Measurements from ENCODE around the gene GLO1.

Gene GLO1

DNA sequence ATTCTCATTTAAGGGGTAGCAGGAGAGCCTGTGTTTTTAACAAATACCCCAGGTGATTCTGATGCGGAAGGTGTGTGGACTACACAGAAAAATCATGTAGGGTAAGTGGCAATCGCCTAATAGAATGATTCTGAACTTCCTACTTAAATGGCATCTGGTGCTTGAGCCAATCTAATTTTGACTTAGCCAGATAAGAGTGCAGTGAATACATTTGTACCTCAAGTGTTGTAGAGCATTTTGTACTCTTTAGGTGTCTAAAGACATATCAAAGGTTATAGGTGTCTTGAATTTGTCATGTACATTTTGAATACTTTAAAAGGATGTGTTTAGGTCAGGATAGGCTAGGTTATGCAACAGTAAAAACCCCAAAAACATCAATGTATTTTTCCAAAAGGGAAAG, 53.2 kb downstream of the GLO1 start:
- DNase-seq (ENCODE audit: insufficient read length, low spot score) (no peak), FAIRE-seq (no peak)
- TF ChIP-seq, protein P1, sequence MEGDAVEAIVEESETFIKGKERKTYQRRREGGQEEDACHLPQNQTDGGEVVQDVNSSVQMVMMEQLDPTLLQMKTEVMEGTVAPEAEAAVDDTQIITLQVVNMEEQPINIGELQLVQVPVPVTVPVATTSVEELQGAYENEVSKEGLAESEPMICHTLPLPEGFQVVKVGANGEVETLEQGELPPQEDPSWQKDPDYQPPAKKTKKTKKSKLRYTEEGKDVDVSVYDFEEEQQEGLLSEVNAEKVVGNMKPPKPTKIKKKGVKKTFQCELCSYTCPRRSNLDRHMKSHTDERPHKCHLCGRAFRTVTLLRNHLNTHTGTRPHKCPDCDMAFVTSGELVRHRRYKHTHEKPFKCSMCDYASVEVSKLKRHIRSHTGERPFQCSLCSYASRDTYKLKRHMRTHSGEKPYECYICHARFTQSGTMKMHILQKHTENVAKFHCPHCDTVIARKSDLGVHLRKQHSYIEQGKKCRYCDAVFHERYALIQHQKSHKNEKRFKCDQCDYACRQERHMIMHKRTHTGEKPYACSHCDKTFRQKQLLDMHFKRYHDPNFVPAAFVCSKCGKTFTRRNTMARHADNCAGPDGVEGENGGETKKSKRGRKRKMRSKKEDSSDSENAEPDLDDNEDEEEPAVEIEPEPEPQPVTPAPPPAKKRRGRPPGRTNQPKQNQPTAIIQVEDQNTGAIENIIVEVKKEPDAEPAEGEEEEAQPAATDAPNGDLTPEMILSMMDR (IDR thresholded peaks at IDR 0.05; ENCODE audit: insufficient read depth, missing control alignments), result no peak

DNA sequence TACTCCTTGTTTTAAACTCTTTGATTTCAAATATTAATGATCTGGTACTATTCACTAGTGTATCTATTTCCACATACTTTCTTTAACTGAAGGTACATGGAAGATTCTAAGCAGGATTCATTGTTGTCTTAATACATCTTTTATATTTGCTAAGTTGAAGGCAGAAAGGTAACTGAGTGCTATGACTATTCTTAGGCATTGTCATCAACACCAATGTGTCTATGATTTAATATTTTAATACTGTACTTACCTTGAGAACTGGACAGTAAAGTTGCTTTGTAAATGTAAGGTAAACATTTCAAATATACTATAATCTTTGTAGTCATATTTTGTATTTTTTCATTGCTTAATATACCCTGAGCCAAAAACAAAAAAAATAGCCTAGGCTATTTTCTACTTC, 54.3 kb downstream of the GLO1 start:
- DNase-seq (ENCODE audit: insufficient read length, low spot score) (no peak), FAIRE-seq (no peak)
- TF ChIP-seq, protein P1 (IDR thresholded peaks at IDR 0.05; ENCODE audit: insufficient read depth, missing control alignments), result no peak

DNA sequence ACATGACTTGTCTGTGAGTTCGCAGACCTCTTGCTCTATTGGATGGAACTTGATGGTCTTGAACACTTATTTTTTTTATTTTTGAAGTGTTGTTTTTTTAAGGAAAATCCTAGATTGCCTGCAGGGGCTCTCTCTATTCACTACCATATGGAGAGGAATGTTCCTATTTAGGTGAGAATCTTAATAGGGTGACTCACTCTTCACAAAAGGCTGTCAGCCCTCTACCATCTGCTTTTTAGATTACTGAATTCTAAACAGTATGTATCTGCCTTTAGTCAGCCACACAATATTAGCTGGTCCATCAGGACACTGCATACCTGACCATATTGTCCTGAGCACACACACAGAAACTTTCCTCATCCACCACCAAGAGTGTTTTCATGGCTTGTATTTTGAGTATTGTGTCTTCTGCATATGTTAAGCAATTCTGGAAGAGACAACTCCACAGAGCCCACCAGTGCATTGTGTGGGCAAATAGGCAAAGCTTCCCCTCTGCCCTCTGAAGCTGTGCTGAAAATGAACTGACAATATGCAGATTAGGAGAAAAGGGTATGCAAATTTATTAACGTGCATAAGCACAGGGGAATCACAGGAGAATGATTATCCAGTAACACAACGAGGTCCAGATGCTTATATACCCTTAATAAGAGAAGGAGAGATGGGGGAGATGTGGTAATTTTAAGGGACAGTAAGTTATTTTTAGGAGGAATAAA, 56.6 kb downstream of the GLO1 start:
- DNase-seq (ENCODE audit: insufficient read length, low spot score), result no peak
- TF ChIP-seq, protein P1 (IDR thresholded peaks at IDR 0.05; ENCODE audit: insufficient read depth, missing control alignments), result no peak
- no peak for FAIRE-seq

DNA sequence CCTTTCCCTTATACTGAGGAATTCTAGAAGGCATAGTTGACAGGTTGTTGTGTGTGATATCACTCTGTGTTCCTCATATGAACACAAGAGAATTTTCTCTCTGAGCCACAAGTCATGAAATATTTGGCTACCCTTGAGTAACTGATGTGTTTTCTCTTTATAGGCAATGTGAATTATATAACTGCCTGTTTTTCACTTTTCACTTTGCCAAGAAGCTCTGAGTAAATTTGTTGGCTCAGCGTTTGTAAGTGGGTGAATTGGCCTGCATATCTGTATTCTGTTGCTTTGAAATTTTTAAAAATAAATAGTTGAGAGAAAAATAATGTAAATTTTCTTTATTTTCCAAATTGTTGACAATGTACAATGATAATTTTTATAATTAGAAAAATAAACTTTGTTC, 58.0 kb downstream of the GLO1 start:
- no peak for FAIRE-seq
- no peak for DNase-seq (ENCODE audit: insufficient read length, low spot score)
- TF ChIP-seq, protein P1 (IDR thresholded peaks at IDR 0.05; ENCODE audit: insufficient read depth, missing control alignments), result no peak

DNA sequence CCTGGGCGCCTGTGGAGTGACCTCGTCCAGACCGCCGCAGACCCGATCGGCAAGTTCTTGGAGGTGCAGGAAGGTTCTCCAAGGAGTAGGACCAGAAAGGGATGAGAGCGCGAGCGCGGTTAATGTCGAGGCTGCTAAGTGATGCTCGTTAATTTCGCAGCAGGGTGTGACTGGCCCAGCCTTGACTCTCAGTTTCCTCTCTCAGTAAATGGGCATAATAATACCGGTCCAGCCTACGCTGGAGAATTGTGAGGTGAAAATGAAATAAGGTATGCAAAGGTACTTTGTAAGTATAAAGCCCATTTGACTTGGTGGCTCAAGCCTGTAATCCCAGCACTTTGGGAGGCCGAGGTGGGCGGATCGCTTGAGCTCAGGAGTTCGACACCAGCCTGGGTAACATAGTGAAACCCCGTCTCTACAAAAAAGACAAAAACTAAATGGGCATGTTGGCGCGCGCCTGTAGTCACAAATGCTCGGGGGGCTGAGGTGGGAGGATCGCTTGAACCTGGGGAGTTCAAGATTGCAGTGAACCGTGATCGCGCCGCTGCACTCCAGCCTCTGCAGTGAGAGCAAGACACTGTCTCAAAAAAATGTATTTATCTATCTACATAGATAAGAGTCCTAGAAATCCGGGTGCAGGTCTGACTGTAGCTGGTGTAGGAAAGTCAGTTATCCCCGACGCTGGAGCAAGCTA, 62.6 kb downstream of the GLO1 start:
- TF ChIP-seq, protein P1 (IDR thresholded peaks at IDR 0.05; ENCODE audit: insufficient read depth, missing control alignments), result no peak
- FAIRE-seq, result no peak
- peak; percentile 22 for DNase-seq (ENCODE audit: insufficient read length, low spot score)

DNA sequence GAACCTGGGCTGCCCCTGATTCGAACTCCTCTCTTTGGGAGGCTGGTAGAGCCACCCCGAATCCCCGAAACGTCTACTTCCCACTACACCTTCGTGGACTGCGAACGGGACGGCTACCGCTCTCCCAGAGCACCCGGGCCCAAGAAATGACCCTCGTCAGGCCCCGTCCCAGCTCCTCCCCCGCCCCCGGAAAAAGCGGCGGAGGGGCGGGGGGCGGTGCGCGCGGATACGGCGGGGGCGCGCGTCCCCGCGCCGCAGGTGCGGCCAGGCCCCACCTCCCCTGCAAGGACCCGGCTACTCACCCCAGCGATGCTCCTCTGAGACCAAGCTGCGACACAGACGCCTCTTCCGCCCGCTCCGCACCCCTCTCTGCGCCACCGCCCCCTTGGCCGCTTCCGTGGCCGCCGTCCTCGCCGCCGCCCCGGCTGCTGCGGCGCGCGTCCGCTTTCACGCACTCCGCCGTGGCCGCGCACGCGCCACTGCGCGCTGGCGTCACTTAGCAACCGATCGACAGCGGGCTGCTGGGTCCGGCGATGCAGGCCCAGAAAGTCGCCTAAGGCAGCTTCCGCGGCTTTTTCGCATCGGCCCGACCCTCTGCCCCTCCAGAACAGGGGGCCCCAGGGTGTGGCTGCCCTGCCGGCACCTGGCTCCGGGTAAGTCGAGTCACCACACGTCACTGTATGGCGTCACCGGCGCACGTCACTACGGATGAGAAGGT, 63.3 kb downstream of the GLO1 start, which contains the start of gene BTBD9:
BTBD9 (minus strand) TSS at position 432 of the 718 bp plus-strand sequence.
- FAIRE-seq (no peak), DNase-seq (ENCODE audit: insufficient read length, low spot score) (peak; percentile 51)
- TF ChIP-seq, protein P1 (IDR thresholded peaks at IDR 0.05; ENCODE audit: insufficient read depth, missing control alignments), result no peak
